Measurements from ENCODE around the gene ATP2B2. TPM values are rescaled to one million over a fixed set of nuclear protein-coding genes. Genes with fewer than 3 reads are reported as not detected.

ATP2B2 gene
- total and polyA plus RNA-seq, 2 of the 8 experiments (the other 6 are each of a cell fraction or from before 2014, with no cell fraction given): 0.14 to 1.2 TPM

GRCh38 chr3:10303785-10304184 is 201.6 kb downstream of the ATP2B2 start:
- DNase-seq (ENCODE audit: low read depth in 1 of 2, low spot score in 2 of 2): no peak
- Histone ChIP-seq H4K5ac (ENCODE audit: insufficient read length, low read depth, low read length) (no peak overlapping the region), H3K23me2 (ENCODE audit: low read depth, low read length) (no peaks in the 10 kb centered on the region), H3K4me3 (ENCODE audit: extremely low read depth in 1 of 4, insufficient read depth in 2 of 4, low read depth in 3 of 4, low read length in 4 of 4) (no peak overlapping the region), H2AFZ (ENCODE audit: low read length) (no peak overlapping the region), H3K27ac (ENCODE audit: low read depth, low read length) (no peak overlapping the region), H3K56ac (replicated peaks; ENCODE audit: insufficient read length, low read depth, low read length) (no peak overlapping the region), H3K23ac (ENCODE audit: insufficient read length) (no peak overlapping the region), H2BK120ac (replicated peaks; ENCODE audit: low read depth, low read length) (no peak overlapping the region), H2BK5ac (ENCODE audit: low read depth, low read length) (no peak overlapping the region), H3K9ac (replicated peaks in 1 of 4; ENCODE audit: extremely low read depth in 1 of 4, low read depth in 3 of 4, low read length in 3 of 4) (no peak overlapping the region), H4K20me1 (replicated peaks in 1 of 2; ENCODE audit: control insufficient read depth in 1 of 2, insufficient read depth in 2 of 2, low read length in 2 of 2) (peaks cover 5 to 7% of the 10 kb centered on the region in 2 experiments), H3K4ac (replicated peaks; ENCODE audit: insufficient read length, low read depth, low read length) (no peak overlapping the region), H3K4me1 (replicated peaks in 1 of 4; ENCODE audit: control insufficient read depth in 3 of 4, insufficient read depth in 4 of 4, low read length in 3 of 4) (no peaks in the 10 kb centered on the region), H3K9me3 (ENCODE audit: insufficient read depth in 2 of 2, low read depth in 1 of 2, low read length in 1 of 2) (no peaks in the 10 kb centered on the region), H3K79me2 (ENCODE audit: control insufficient read depth in 1 of 2, insufficient read depth in 2 of 2, low read length in 2 of 2) (no peaks in the 10 kb centered on the region), H3K27me3 (replicated peaks in 1 of 4; ENCODE audit: control insufficient read depth in 3 of 4, extremely low read depth in 1 of 4, insufficient read depth in 3 of 4, low read length in 3 of 4) (no peaks in the 10 kb centered on the region), H4K91ac (replicated peaks; ENCODE audit: insufficient read length, low read length) (no peak overlapping the region), H2BK15ac (ENCODE audit: low read length) (no peak overlapping the region), H2AK5ac (ENCODE audit: low read depth, low read length) (no peak overlapping the region), H3K4me2 (ENCODE audit: insufficient read depth in 1 of 2, low read depth in 2 of 2, low read length in 2 of 2) (no peak overlapping the region), H3K79me1 (ENCODE audit: low read depth, low read length) (no peaks in the 10 kb centered on the region; the same call in 1 of the 2 replicates), H3K36me3 (ENCODE audit: control insufficient read depth in 2 of 4, insufficient read depth in 4 of 4, low read length in 3 of 4) (peaks cover 16 to 69% (median 51%) of the 10 kb centered on the region in 4 experiments), H4K8ac (ENCODE audit: extremely low read depth, insufficient read depth, low read length) (no peak overlapping the region), H2BK20ac (ENCODE audit: low read length) (no peak overlapping the region), H3K18ac (ENCODE audit: extremely low read depth, low read length) (no peak overlapping the region), H2BK12ac (ENCODE audit: low read depth, low read length) (no peak overlapping the region), H3K14ac (ENCODE audit: insufficient read length) (no peak overlapping the region)
- FAIRE-seq: no peak
- ChIA-PET CTCF (ENCODE audit: partially characterized antibody) (interaction anchor here (0.6 to 1.5 kb wide), 8 partner anchors 10 to 491 kb away, joined by 3 to 8 read pairs (median 3); no protein-coding TSS in a partner anchor), POLR2A (ENCODE audit: partially characterized antibody) (interaction anchor here (0.8 to 1.9 kb wide), 5 partner anchors 8 to 17 kb away, joined by 3 to 11 read pairs (median 6); partner anchors contain the start of gene GHRL)
- 87% methylated on average over 8 of the region's 8 CpGs; no CpG with 5 or more reads in 1 of the 2 experiments for WGBS, 2 experiments (ENCODE audit: extremely low coverage in 1 of 2, insufficient coverage in 1 of 2, insufficient read length in 1 of 2, insufficient replicate concordance in 2 of 2, low coverage in 1 of 2, low lambda C conversion rate in 2 of 2, missing lambda C conversion rate in 1 of 2)

Measured in H1 (cell line).